Rectal smooth muscle tissue (tissue), 1 donor: ENCODE data around the gene NUP62CL.

Source experiments
- H3K27ac ChIP-seq: one replicate; pipeline ENCODE4 v1.7.0; 2013; ENCODE audit warnings: low read depth, low read length, inconsistent platforms
- H3K27me3 ChIP-seq: one replicate; pipeline ENCODE4 v1.7.0; 2013; ENCODE audit warnings: low read length; ENCODE audit not compliant: control insufficient read depth, insufficient read depth
- H3K36me3 ChIP-seq: one replicate; pipeline ENCODE4 v1.7.0; 2013; ENCODE audit warnings: low read length; ENCODE audit not compliant: control insufficient read depth, insufficient read depth
- H3K4me1 ChIP-seq: one replicate; pipeline ENCODE4 v1.7.0; 2013; ENCODE audit warnings: low read length; ENCODE audit not compliant: control insufficient read depth, insufficient read depth
- H3K4me3 ChIP-seq: one replicate; pipeline ENCODE4 v1.7.0; 2013; ENCODE audit warnings: low read length
- H3K9ac ChIP-seq: one replicate; pipeline ENCODE4 v1.7.0; 2013; ENCODE audit warnings: low read length

The NUP62CL gene

GRCh38 chrX:107123750-107124149, 82.5 kb downstream of the NUP62CL start:
- Histone ChIP-seq H3K27me3 (no peaks in the 10 kb centered on the region), H3K9ac (no peak overlapping the region), H3K4me3 (no peak overlapping the region), H3K27ac (no peak overlapping the region), H3K4me1 (peaks cover 2% of the 10 kb centered on the region), H3K36me3 (no peaks in the 10 kb centered on the region)

GRCh38 chrX:107119283-107119682, 87.0 kb downstream of the NUP62CL start:
- H3K27ac ChIP-seq = no peak overlapping the region
- H3K27me3 ChIP-seq = no peaks in the 10 kb centered on the region
- H3K4me3 ChIP-seq = peak overlapping the region; percentile 65
- peaks cover 5% of the 10 kb centered on the region for H3K4me1 ChIP-seq
- H3K9ac ChIP-seq = no peak overlapping the region
- H3K36me3 ChIP-seq = no peaks in the 10 kb centered on the region

DNA sequence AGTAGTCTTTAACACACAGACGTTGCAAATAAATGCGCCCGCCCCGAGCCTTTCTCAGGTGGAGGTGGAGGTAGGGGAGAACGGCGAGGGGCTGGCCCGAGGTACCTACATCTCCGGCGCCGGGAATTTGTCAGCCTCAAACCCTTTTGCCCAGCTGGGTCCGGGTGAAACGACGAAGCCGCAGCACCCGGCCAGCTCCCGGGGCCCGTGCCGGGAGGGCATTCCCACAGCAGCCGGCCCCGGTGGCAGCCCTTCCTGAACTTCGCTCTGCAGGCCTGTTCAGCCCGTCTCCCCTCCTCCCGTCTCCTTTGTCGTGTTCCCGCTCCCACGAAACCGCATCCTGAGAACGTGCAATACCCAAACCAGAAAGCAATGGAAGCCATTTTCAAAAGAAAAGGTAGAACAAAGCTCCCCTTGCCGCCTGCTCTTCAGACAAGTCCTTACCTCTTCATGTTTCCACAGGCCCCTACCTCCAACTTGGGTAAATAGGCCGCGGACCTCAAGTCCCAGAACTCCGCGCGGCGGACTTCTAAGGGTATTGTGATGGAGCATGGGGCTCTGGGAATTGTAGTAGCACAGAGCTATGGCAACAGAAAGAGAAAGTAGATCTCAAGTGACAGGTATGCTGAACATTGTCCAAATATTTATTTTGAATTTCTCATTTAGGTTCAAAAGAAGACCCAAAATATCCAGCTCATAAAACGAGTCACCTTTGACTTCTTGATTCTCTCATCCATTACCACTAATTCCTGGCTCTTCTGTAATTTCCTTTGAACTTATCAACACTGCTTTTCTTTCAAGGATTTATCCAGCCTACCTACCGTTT, 87.7 kb downstream of the NUP62CL start, which contains the start of gene RBM41:
RBM41 (minus strand) TSS at position 501 of the 826 bp plus-strand sequence; CDS start at position 452, 49 bp downstream.
- H3K27ac ChIP-seq = peak within 1 kb of the TSS; percentile 21
- H3K9ac ChIP-seq = peak within 1 kb of the TSS; percentile 28
- H3K4me3 ChIP-seq = peak within 1 kb of the TSS; percentile 65
- no peaks in the 10 kb centered on the region for H3K27me3 ChIP-seq
- peaks cover 5% of the 10 kb centered on the region for H3K4me1 ChIP-seq
- H3K36me3 ChIP-seq = no peaks in the 10 kb centered on the region

DNA sequence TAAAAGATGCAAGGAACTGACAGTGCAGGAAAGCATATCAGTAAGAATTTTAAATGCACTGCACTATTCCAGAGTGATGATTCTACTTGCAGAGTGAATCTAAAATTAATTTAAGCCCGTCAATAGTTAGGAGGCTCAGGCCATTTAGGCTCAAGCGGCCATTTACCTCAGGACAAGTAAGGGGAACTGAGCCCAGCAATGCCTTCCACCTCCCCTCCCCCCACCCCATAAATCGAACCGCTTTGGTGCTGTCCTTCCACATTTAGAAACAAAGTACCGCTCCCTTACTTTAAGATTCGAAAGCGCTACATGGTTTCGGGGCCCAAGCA, 88.3 kb downstream of the NUP62CL start:
- Histone ChIP-seq H3K9ac (no peak overlapping the region), H3K4me1 (peaks cover 5% of the 10 kb centered on the region), H3K27me3 (no peaks in the 10 kb centered on the region), H3K36me3 (peaks cover 2% of the 10 kb centered on the region), H3K4me3 (peak overlapping the region; percentile 65), H3K27ac (peak overlapping the region; percentile 21)

DNA sequence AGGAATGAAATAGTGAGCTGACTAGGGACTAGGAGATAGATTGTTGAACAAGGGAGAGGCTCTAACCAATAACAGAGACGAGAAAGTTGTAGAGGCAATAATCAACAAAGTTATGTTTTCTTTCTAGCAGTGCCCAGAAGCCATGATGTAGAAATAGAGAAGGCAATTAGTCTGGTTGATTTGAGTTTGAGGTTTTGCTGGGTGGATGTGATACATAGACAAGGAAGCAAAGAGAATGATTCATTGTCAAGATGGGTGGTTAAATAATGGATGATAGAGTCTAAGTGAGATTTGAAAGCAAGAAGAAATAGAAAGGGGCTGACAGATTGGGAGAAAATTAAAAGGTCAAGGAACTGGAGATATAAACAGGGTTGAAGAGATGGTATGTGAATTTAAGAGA, 98.8 kb downstream of the NUP62CL start:
- Histone ChIP-seq H3K9ac (no peak overlapping the region), H3K4me3 (no peak overlapping the region), H3K36me3 (no peaks in the 10 kb centered on the region), H3K27me3 (no peaks in the 10 kb centered on the region), H3K27ac (no peak overlapping the region), H3K4me1 (no peaks in the 10 kb centered on the region)

DNA sequence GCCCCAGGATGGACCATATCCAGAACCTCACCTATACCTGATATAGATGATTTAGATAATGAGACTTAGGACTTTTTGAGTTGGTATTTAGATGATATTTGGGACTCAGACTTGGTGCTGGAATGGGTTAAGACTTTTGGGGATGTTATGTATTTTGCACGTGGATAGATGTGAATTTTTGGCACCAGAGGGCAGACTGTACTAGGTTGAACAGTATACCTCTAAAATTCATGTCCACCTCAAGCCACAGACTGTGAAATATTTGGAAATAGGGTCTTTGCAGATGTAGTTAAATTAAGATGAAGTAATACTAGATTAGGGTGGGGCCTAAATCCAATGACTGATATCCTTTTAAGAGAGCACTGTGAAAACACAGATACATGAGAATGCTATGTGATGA, 103.3 kb downstream of the NUP62CL start:
- no peaks in the 10 kb centered on the region for H3K4me1 ChIP-seq
- no peak overlapping the region for H3K9ac ChIP-seq
- H3K4me3 ChIP-seq = no peak overlapping the region
- H3K36me3 ChIP-seq = no peaks in the 10 kb centered on the region
- no peak overlapping the region for H3K27ac ChIP-seq
- no peaks in the 10 kb centered on the region for H3K27me3 ChIP-seq

DNA sequence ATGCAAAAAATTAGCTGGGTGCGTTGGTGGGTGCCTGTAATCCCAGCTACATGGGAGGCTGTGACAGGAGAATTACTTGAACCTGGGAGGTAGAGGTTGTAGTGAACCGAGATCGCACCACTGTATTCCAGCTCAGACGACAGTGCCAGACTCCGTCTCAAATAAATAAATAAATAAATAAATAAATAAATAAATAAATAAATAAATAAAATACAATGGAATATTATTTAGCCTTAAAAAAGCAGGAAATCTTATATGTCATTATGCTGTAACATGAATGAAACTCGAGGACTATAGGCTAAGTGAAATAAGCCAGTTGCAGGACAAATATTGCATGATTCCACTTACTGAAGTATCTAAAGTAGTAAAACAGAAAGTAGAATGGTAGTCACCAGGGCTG, 130.1 kb downstream of the NUP62CL start:
- H3K9ac ChIP-seq = no peak overlapping the region
- H3K4me1 ChIP-seq = no peaks in the 10 kb centered on the region
- H3K36me3 ChIP-seq = no peaks in the 10 kb centered on the region
- no peak overlapping the region for H3K4me3 ChIP-seq
- no peaks in the 10 kb centered on the region for H3K27me3 ChIP-seq
- H3K27ac ChIP-seq = no peak overlapping the region
